ENCODE data around the gene BCAS4.

Gene BCAS4

DNA sequence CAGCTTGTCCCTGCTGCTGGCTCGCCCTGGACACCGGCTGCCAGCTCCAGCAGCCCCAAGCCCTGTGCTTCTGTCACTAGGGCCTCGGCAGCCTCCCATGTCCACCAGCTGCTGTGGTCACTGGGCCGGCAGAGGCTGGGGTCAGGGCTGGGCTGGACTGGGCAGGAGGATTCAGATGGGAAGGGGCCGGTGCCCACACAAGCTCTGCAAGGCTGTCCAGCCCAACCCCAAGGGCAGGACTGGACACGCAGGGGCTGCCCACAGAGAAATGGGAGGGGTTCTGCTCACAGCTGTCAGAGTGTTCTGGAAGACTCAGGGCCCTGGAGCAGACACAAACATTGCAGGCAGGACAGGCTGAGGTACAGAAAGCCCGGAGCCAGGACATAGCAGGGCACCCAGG is 70.7 kb downstream of the BCAS4 start:
- H3K79me2 ChIP-seq (ENCODE audit: control insufficient read depth, low read length), result peaks cover 71% of the 10 kb centered on the region
- peaks cover 19% of the 10 kb centered on the region for H3K4me1 ChIP-seq (ENCODE audit: control insufficient read depth, low read length)
- H4K20me1 ChIP-seq (ENCODE audit: control insufficient read depth, insufficient read depth, low read depth, low read length), result no peaks in the 10 kb centered on the region
- no peaks in the 10 kb centered on the region for H3K9me3 ChIP-seq (ENCODE audit: control insufficient read depth, insufficient read depth, low read length)
- H3K36me3 ChIP-seq (ENCODE audit: control insufficient read depth, low read length), result peaks cover 68% of the 10 kb centered on the region
- TF ChIP-seq CTCF (IDR thresholded peaks at IDR 0.05; ENCODE audit: low read depth, low read length, poor library complexity, severe bottlenecking), result no peak
- no peak for TF ChIP-seq EZH2phosphoT487 (IDR thresholded peaks at IDR 0.05; ENCODE audit: borderline replicate concordance, low read length)
- no peaks in the 10 kb centered on the region for H3F3A ChIP-seq (ENCODE audit: control insufficient read depth, insufficient read depth)
- H3K9me2 ChIP-seq (replicated peaks; ENCODE audit: control insufficient read depth, low read length), result no peaks in the 10 kb centered on the region
- H3K27ac ChIP-seq (ENCODE audit: low read depth, low read length), result no peak overlapping the region
- no peak overlapping the region for H3K4me3 ChIP-seq (ENCODE audit: low read length)
- H3K4me2 ChIP-seq (ENCODE audit: low read length), result no peak overlapping the region
- H3K27me3 ChIP-seq (ENCODE audit: control insufficient read depth, low read length), result no peaks in the 10 kb centered on the region

GRCh38 chr20:50866036-50866685 is 71.3 kb downstream of the BCAS4 start:
- H4K20me1 ChIP-seq (ENCODE audit: control insufficient read depth, insufficient read depth, low read depth, low read length), result no peaks in the 10 kb centered on the region
- no peak overlapping the region for H3K4me2 ChIP-seq (ENCODE audit: low read length)
- no peaks in the 10 kb centered on the region for H3K9me3 ChIP-seq (ENCODE audit: control insufficient read depth, insufficient read depth, low read length)
- H3K9me2 ChIP-seq (replicated peaks; ENCODE audit: control insufficient read depth, low read length), result no peaks in the 10 kb centered on the region
- peaks cover 74% of the 10 kb centered on the region for H3K79me2 ChIP-seq (ENCODE audit: control insufficient read depth, low read length)
- H3K36me3 ChIP-seq (ENCODE audit: control insufficient read depth, low read length), result peaks cover 72% of the 10 kb centered on the region
- no peaks in the 10 kb centered on the region for H3F3A ChIP-seq (ENCODE audit: control insufficient read depth, insufficient read depth)
- no peak overlapping the region for H3K4me3 ChIP-seq (ENCODE audit: low read length)
- no peak overlapping the region for H3K27ac ChIP-seq (ENCODE audit: low read depth, low read length)
- no peaks in the 10 kb centered on the region for H3K27me3 ChIP-seq (ENCODE audit: control insufficient read depth, low read length)
- TF ChIP-seq EZH2phosphoT487 (IDR thresholded peaks at IDR 0.05; ENCODE audit: borderline replicate concordance, low read length) (no peak), CTCF (IDR thresholded peaks at IDR 0.05; ENCODE audit: low read depth, low read length, poor library complexity, severe bottlenecking) (no peak)
- H3K4me1 ChIP-seq (ENCODE audit: control insufficient read depth, low read length), result peaks cover 25% of the 10 kb centered on the region

DNA sequence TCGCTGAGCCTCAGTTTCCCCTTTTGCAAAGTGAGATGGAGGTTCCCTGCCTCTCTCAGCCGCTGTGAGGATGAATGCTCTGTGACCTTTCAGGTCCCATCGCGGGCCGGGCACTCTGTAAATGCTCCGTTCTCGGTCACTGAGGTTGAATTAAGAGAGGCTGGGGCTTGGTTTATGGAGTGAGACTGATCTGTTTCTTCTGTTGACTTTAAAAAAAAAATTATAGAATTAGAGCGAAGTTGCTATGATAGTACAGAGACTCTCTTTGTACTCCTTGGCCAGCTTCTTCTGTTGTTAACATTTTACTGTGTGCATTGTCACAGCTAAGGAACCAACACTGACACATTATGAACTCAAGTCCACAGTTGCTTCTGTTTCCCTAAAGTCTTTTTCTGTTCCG is 72.0 kb downstream of the BCAS4 start:
- Histone ChIP-seq H3K36me3 (ENCODE audit: control insufficient read depth, low read length) (peaks cover 77% of the 10 kb centered on the region), H4K20me1 (ENCODE audit: control insufficient read depth, insufficient read depth, low read depth, low read length) (no peaks in the 10 kb centered on the region), H3K9me2 (replicated peaks; ENCODE audit: control insufficient read depth, low read length) (no peaks in the 10 kb centered on the region), H3K4me1 (ENCODE audit: control insufficient read depth, low read length) (peaks cover 31% of the 10 kb centered on the region), H3K4me2 (ENCODE audit: low read length) (no peak overlapping the region), H3K79me2 (ENCODE audit: control insufficient read depth, low read length) (peaks cover 78% of the 10 kb centered on the region), H3K27me3 (ENCODE audit: control insufficient read depth, low read length) (no peaks in the 10 kb centered on the region), H3F3A (ENCODE audit: control insufficient read depth, insufficient read depth) (no peaks in the 10 kb centered on the region), H3K9me3 (ENCODE audit: control insufficient read depth, insufficient read depth, low read length) (no peaks in the 10 kb centered on the region), H3K27ac (ENCODE audit: low read depth, low read length) (no peak overlapping the region), H3K4me3 (ENCODE audit: low read length) (no peak overlapping the region)
- no peak for TF ChIP-seq CTCF (IDR thresholded peaks at IDR 0.05; ENCODE audit: low read depth, low read length, poor library complexity, severe bottlenecking)
- no peak for TF ChIP-seq EZH2phosphoT487 (IDR thresholded peaks at IDR 0.05; ENCODE audit: borderline replicate concordance, low read length)

Data from DOHH2 (cell line).